Hepatocyte (in vitro differentiated cells): ENCODE measurements around the gene HIVEP2.

Experiments
- CTCF ChIP-seq: fragments of 200-600 bp; sonication (generic); IDR thresholded peaks from 2 replicates; pipeline ENCODE4 v1.5.1; 2016; ENCODE audit warnings: antibody characterized with exemption, mild to moderate bottlenecking; ENCODE audit not compliant: poor library complexity
- EZH2 ChIP-seq: fragments of 200-600 bp; sonication (generic); IDR thresholded peaks from 2 replicates; pipeline ENCODE4 v1.6.1; 2016; ENCODE audit warnings: antibody characterized with exemption, mild to moderate bottlenecking, borderline replicate concordance

GRCh38 chr6:142943711-142944123, 1.3 kb downstream of the HIVEP2 start:
- no peak for TF ChIP-seq CTCF
- no peak for TF ChIP-seq EZH2
